ENCODE measurements around the gene CDH5. TPM values are rescaled to one million over a fixed set of nuclear protein-coding genes. Genes with fewer than 3 reads are reported as not detected.

CDH5 gene
- total RNA-seq, 1 donor from 2014 or later = 25.8 TPM

- no peak for DNase-seq (ENCODE audit: low spot score)
Measured at GRCh38 chr16:66354034-66354909, 12.2 kb upstream of the CDH5 start.

- DNase-seq (ENCODE audit: low spot score) = no peak
Measured at GRCh38 chr16:66355526-66355925, 11.0 kb upstream of the CDH5 start.

- no peak for DNase-seq (ENCODE audit: low spot score)
Measured at GRCh38 chr16:66357523-66357928, 9.0 kb upstream of the CDH5 start.

- no peak for DNase-seq (ENCODE audit: low spot score)
Measured at GRCh38 chr16:66358231-66358630, 8.3 kb upstream of the CDH5 start.

- DNase-seq (ENCODE audit: low spot score) = no peak
Measured at GRCh38 chr16:66359012-66359411, 7.5 kb upstream of the CDH5 start.

- DNase-seq (ENCODE audit: low spot score) = no peak
Measured at GRCh38 chr16:66359811-66360608, 6.5 kb upstream of the CDH5 start.

- DNase-seq (ENCODE audit: low spot score) = no peak
Measured at GRCh38 chr16:66360624-66361324, 5.7 kb upstream of the CDH5 start.

- no peak for DNase-seq (ENCODE audit: low spot score)
Measured at GRCh38 chr16:66361604-66362135, 4.8 kb upstream of the CDH5 start.

- DNase-seq (ENCODE audit: low spot score) = no peak
Measured at GRCh38 chr16:66363211-66363777, 3.2 kb upstream of the CDH5 start.

GRCh38 chr16:66364117-66364958 is 2.2 kb upstream of the CDH5 start:
- peak; percentile 51 for DNase-seq (ENCODE audit: low spot score)

- DNase-seq (ENCODE audit: low spot score) = no peak
Measured at GRCh38 chr16:66364959-66365306, 1.6 kb upstream of the CDH5 start.

- DNase-seq (ENCODE audit: low spot score) = no peak
Measured at GRCh38 chr16:66365651-66366050, 840 bp upstream of the CDH5 start.

- DNase-seq (ENCODE audit: low spot score) = no peak
Measured at GRCh38 chr16:66367968-66368891, 1.7 kb downstream of the CDH5 start.

GRCh38 chr16:66369055-66369592 is 2.6 kb downstream of the CDH5 start:
- no peak for DNase-seq (ENCODE audit: low spot score)

GRCh38 chr16:66370786-66371684 is 4.5 kb downstream of the CDH5 start:
- DNase-seq (ENCODE audit: low spot score) = no peak

- DNase-seq (ENCODE audit: low spot score) = no peak
Measured at GRCh38 chr16:66372078-66372897, 5.8 kb downstream of the CDH5 start.

- DNase-seq (ENCODE audit: low spot score) = no peak
Measured at GRCh38 chr16:66372898-66373155, 6.3 kb downstream of the CDH5 start.

GRCh38 chr16:66373667-66374066 is 7.2 kb downstream of the CDH5 start:
- DNase-seq (ENCODE audit: low spot score) = no peak
